ENCODE measurements around the gene TRIM59. TPM values are rescaled to one million over a fixed set of nuclear protein-coding genes. Genes with fewer than 3 reads are reported as not detected.
A peak's percentile ranks its signal among the peaks of the same experiment; 100 is the strongest.

The TRIM59 gene
- total and polyA plus RNA-seq, 4 donors = 1.1 to 12.5 (median 3.1) TPM

DNA sequence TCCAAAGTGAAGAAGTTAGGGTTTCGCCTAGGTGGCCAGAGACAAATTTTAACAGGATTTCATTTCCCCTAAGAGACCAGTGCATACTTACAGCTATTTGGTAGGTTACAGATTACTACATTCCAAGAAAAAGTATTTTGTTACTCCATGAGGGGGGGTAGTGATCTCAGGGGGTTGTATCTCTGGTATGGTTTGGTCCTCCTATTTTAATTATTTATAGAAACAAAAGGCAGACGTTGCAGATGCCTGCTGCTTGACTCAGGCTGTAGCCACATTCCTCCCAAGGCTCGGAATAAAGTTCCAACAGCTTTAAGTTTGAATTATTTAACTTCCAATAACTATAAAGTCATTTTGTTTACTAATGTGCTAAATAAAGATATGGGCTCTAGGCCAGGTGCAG, 1.3 kb upstream of the TRIM59 start:
- 74 to 79% methylated on average over 3 of the region's 3 CpGs for WGBS, 2 donors
- Histone ChIP-seq H3K27ac (ENCODE audit: low read depth in 1 of 2, low read length in 1 of 2) (no peak overlapping the region), H3K9ac (ENCODE audit: insufficient read depth in 1 of 2, low read length in 2 of 2) (no peak overlapping the region), H3K4me1 (ENCODE audit: control insufficient read depth in 5 of 5, insufficient read depth in 5 of 5, low read length in 5 of 5) (peaks cover 0 to 14% (median 11%) of the 10 kb centered on the region in 5 donors), H3K4me3 (no peak overlapping the region), H3K9me3 (ENCODE audit: control insufficient read depth in 4 of 4, insufficient read depth in 3 of 4, low read length in 3 of 4) (peaks cover 0 to 11% (median 0%) of the 10 kb centered on the region in 4 donors), H3K27me3 (ENCODE audit: control insufficient read depth in 3 of 3, insufficient read depth in 3 of 3, low read length in 2 of 3) (no peaks in the 10 kb centered on the region), H3K36me3 (ENCODE audit: control insufficient read depth in 4 of 4, insufficient read depth in 4 of 4, low read length in 4 of 4) (no peaks in the 10 kb centered on the region)
- peak in 1 of 3 donors; percentile 18 for DNase-seq
- no peak for ATAC-seq (ENCODE audit: insufficient read depth, low FRiP score)
- TF ChIP-seq, protein P1, sequence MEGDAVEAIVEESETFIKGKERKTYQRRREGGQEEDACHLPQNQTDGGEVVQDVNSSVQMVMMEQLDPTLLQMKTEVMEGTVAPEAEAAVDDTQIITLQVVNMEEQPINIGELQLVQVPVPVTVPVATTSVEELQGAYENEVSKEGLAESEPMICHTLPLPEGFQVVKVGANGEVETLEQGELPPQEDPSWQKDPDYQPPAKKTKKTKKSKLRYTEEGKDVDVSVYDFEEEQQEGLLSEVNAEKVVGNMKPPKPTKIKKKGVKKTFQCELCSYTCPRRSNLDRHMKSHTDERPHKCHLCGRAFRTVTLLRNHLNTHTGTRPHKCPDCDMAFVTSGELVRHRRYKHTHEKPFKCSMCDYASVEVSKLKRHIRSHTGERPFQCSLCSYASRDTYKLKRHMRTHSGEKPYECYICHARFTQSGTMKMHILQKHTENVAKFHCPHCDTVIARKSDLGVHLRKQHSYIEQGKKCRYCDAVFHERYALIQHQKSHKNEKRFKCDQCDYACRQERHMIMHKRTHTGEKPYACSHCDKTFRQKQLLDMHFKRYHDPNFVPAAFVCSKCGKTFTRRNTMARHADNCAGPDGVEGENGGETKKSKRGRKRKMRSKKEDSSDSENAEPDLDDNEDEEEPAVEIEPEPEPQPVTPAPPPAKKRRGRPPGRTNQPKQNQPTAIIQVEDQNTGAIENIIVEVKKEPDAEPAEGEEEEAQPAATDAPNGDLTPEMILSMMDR (IDR thresholded peaks at IDR 0.05; ENCODE audit: control extremely low read depth, extremely low read depth) = no peak

DNA sequence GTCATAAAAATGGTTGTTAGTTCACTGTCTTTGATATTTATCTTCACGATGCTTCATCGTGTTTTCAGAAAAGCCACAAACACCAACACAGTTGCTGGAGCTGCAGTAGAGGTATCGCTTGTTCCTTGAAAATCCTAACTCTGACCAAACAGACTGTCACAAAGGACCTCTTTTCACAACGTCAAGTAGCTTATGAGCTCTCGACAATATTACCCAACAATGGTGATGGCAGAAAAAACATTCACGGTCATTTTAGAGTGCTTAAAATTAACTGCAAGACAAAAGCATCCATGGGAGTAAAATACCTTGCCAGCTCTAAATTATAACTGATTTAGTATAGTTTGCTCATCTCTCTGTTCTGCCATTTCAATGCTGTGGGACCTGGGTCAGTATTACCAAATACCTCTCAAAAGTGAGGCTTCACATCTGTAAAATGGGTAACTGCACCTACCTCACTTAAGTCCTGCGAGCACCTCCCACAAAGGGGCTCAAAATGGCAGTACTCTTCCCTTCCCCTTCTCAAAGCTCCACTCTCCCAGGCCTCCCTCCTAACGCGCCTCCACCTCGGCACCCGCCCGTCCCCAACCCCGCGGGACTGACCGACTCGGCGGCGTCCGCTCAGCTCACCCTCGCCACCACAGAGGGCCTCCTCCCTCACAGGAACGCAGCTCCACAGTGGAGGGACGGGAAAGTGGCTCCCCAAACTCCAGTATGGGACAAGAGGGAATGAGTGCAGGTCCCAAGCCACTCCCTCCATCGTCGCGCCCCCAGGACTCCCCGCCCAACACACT, 546 bp downstream of the TRIM59 start:
- no peaks in the 10 kb centered on the region for H3K27me3 ChIP-seq (ENCODE audit: control insufficient read depth in 3 of 3, insufficient read depth in 3 of 3, low read length in 2 of 3)
- peaks cover 0 to 4% (median 0%) of the 10 kb centered on the region in 4 donors for H3K36me3 ChIP-seq (ENCODE audit: control insufficient read depth in 4 of 4, insufficient read depth in 4 of 4, low read length in 4 of 4)
- ATAC-seq (ENCODE audit: insufficient read depth, low FRiP score) (peak; percentile 48), DNase-seq (peak in 2 of 3 donors; percentile 81)
- H3K4me1 ChIP-seq (ENCODE audit: control insufficient read depth in 5 of 5, insufficient read depth in 5 of 5, low read length in 5 of 5) = peaks cover 0 to 14% (median 11%) of the 10 kb centered on the region in 5 donors
- peak overlapping the region in 1 of 2 donors; percentile 81 for H3K27ac ChIP-seq (ENCODE audit: low read depth in 1 of 2, low read length in 1 of 2)
- H3K9ac ChIP-seq (ENCODE audit: insufficient read depth in 1 of 2, low read length in 2 of 2) = peak overlapping the region; percentile 36 to 73
- peak overlapping the region; percentile 39 for H3K4me3 ChIP-seq
- 4 to 5% methylated on average over 26 of the region's 26 CpGs for WGBS, 2 donors
- TF ChIP-seq, protein P1 (IDR thresholded peaks at IDR 0.05; ENCODE audit: control extremely low read depth, extremely low read depth) = no peak
- peaks cover 0 to 11% (median 0%) of the 10 kb centered on the region in 4 donors for H3K9me3 ChIP-seq (ENCODE audit: control insufficient read depth in 4 of 4, insufficient read depth in 3 of 4, low read length in 3 of 4)

DNA sequence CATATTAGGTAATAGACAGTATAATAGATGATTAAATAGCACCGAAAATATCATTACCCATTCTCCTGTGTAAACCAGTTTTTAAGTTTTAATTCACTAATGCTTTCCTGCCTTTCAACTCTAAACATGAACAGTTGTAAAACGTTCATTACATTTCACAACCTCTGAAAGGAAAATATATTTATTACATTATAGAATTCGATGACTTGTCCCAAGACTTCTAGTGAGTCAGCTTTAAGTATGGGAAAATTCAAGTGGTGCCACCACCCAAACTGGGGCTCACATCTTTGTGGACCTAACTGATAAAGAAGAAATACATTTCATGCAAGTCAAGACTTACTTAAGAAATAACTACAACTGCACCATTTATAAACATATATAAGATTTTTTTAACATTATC, 2.0 kb downstream of the TRIM59 start:
- WGBS, 2 donors = 54 to 55% methylated on average over 3 of the region's 3 CpGs
- Histone ChIP-seq H3K4me3 (no peak overlapping the region), H3K4me1 (ENCODE audit: control insufficient read depth in 5 of 5, insufficient read depth in 5 of 5, low read length in 5 of 5) (peaks cover 0 to 14% (median 11%) of the 10 kb centered on the region in 5 donors), H3K9ac (ENCODE audit: insufficient read depth in 1 of 2, low read length in 2 of 2) (no peak overlapping the region), H3K27me3 (ENCODE audit: control insufficient read depth in 3 of 3, insufficient read depth in 3 of 3, low read length in 2 of 3) (no peaks in the 10 kb centered on the region), H3K9me3 (ENCODE audit: control insufficient read depth in 4 of 4, insufficient read depth in 3 of 4, low read length in 3 of 4) (peaks cover 0 to 11% (median 0%) of the 10 kb centered on the region in 4 donors), H3K27ac (ENCODE audit: low read depth in 1 of 2, low read length in 1 of 2) (no peak overlapping the region), H3K36me3 (ENCODE audit: control insufficient read depth in 4 of 4, insufficient read depth in 4 of 4, low read length in 4 of 4) (peaks cover 0 to 4% (median 0%) of the 10 kb centered on the region in 4 donors)
- DNase-seq (peak in 2 of 3 donors; percentile 38 to 49), ATAC-seq (ENCODE audit: insufficient read depth, low FRiP score) (no peak)
- TF ChIP-seq, protein P1 (IDR thresholded peaks at IDR 0.05; ENCODE audit: control extremely low read depth, extremely low read depth) = no peak

Measured in lung (tissue), 12 donors.